KMS-11 (cell line): ENCODE data around the gene FLNA.
A peak's percentile ranks its signal among the peaks of the same experiment; 100 is the strongest.

Experiments used
- H2AFZ ChIP-seq: fragments of 200-600 bp; sonication (generic); 2 replicates; pipeline ENCODE4 v1.6.1; 2016; ENCODE audit warnings: antibody characterized with exemption, mixed run types, low read depth
- H3K27ac ChIP-seq: fragments of 200-600 bp; sonication (generic); 2 replicates; pipeline ENCODE4 v1.6.1; 2016; ENCODE audit warnings: mild to moderate bottlenecking, mixed run types
- H3K27me3 ChIP-seq: fragments of 200-600 bp; sonication (generic); 2 replicates; pipeline ENCODE4 v1.6.1; 2017; ENCODE audit warnings: mild to moderate bottlenecking, low read depth, mixed run types, moderate library complexity; ENCODE audit not compliant: insufficient read depth
- H3K36me3 ChIP-seq: fragments of 200-600 bp; sonication (generic); 2 replicates; pipeline ENCODE4 v1.6.1; 2017; ENCODE audit warnings: mild to moderate bottlenecking, mixed run types; ENCODE audit not compliant: insufficient read depth
- H3K4me1 ChIP-seq: fragments of 200-600 bp; sonication (generic); 2 replicates; pipeline ENCODE4 v1.6.1; 2016; ENCODE audit warnings: mild to moderate bottlenecking, low read depth, mixed run types; ENCODE audit not compliant: poor library complexity, severe bottlenecking
- H3K4me2 ChIP-seq: fragments of 200-600 bp; sonication (generic); 2 replicates; pipeline ENCODE4 v1.7.0; 2016; ENCODE audit warnings: mild to moderate bottlenecking, mixed run types
- H3K4me3 ChIP-seq: fragments of 200-600 bp; sonication (generic); IDR thresholded peaks from 2 replicates; pipeline ENCODE4 v1.6.1; 2017; ENCODE audit warnings: low read depth, low read length, mixed read lengths; ENCODE audit not compliant: insufficient read depth
- H3K79me2 ChIP-seq: fragments of 200-600 bp; sonication (generic); 2 replicates; pipeline ENCODE4 v1.6.1; 2016; ENCODE audit warnings: low read depth, mixed run types; ENCODE audit not compliant: insufficient read depth
- H3K9ac ChIP-seq: fragments of 200-600 bp; sonication (generic); 2 replicates; pipeline ENCODE4 v1.6.1; 2016; ENCODE audit warnings: mild to moderate bottlenecking, mixed run types
- H4K20me1 ChIP-seq: fragments of 200-600 bp; sonication (generic); 2 replicates; pipeline ENCODE4 v1.6.1; 2016; ENCODE audit warnings: mild to moderate bottlenecking, mixed run types; ENCODE audit not compliant: insufficient read depth
- TF ChIP-seq, protein P1 (sequence below): fragments of 200-600 bp; sonication (generic); conservative IDR thresholded peaks from 2 replicates; pipeline ENCODE4 v1.6.1; 2017; ENCODE audit warnings: low read depth, mild to moderate bottlenecking, antibody characterized with exemption, low read length, moderate library complexity, mixed read lengths

The FLNA gene

DNA sequence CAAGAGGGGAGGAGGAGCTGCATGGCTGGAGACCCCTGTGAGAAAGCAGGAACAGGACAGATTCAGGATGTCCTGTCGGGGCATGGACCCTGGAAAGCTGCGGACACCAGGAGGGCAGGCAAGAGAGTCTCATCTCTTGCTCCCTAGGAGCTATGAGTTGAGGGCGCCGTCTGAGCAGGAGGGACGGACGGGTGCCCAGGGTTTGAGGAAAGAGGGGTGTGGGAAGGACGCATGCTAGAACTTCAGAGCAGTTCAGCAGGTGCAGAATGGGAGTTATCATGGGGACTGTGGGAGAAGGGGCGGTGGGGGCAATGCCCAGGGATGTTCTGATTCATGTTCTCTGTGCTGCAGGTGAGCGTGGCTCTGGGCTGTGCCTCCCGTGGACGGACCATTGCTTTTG lies 54.0 kb downstream of the FLNA start:
- H3K4me1 ChIP-seq: peaks cover 10% of the 10 kb centered on the region
- peaks cover 1% of the 10 kb centered on the region; the same call in 1 of the 2 replicates for H3K27me3 ChIP-seq
- H3K4me3 ChIP-seq: no peak overlapping the region
- H3K79me2 ChIP-seq: no peaks in the 10 kb centered on the region
- H3K36me3 ChIP-seq: no peaks in the 10 kb centered on the region
- H3K4me2 ChIP-seq: no peak overlapping the region
- TF ChIP-seq, protein P1, sequence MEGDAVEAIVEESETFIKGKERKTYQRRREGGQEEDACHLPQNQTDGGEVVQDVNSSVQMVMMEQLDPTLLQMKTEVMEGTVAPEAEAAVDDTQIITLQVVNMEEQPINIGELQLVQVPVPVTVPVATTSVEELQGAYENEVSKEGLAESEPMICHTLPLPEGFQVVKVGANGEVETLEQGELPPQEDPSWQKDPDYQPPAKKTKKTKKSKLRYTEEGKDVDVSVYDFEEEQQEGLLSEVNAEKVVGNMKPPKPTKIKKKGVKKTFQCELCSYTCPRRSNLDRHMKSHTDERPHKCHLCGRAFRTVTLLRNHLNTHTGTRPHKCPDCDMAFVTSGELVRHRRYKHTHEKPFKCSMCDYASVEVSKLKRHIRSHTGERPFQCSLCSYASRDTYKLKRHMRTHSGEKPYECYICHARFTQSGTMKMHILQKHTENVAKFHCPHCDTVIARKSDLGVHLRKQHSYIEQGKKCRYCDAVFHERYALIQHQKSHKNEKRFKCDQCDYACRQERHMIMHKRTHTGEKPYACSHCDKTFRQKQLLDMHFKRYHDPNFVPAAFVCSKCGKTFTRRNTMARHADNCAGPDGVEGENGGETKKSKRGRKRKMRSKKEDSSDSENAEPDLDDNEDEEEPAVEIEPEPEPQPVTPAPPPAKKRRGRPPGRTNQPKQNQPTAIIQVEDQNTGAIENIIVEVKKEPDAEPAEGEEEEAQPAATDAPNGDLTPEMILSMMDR: no peak
- no peak overlapping the region for H3K27ac ChIP-seq
- no peak overlapping the region for H2AFZ ChIP-seq
- no peaks in the 10 kb centered on the region for H4K20me1 ChIP-seq
- H3K9ac ChIP-seq: no peak overlapping the region

DNA sequence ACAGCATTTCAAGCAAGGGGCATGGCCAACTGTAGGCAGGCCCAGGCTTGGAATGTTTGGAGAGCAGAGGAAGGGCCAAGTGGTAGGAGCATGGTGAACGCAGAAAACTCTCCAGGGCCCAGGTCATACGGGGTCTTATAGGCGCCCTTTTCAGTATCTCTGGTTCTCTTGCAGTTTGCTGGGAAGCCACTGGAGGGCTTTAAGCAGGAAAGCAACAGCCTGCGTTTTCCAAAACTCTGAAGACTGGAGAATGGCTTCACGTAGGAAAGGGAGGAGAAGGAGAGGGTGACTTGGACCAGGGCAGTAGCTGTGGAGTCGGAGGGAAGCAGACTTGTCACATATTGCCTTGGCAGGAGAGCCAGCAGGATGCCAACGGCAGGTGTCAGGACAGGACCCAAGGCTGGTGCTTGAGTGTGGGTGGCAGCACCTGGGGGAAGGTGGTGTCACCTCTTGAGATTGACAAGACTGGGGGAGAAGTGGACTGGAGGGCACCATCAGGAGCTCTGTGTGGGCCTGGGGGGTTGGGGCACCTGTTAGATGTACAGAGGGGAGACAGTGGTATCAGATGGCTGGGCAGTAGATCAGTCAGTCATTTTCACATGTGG lies 56.9 kb downstream of the FLNA start:
- no peak overlapping the region for H3K4me2 ChIP-seq
- no peaks in the 10 kb centered on the region for H3K27me3 ChIP-seq
- H3K4me1 ChIP-seq: peaks cover 10% of the 10 kb centered on the region
- H3K36me3 ChIP-seq: no peaks in the 10 kb centered on the region
- no peaks in the 10 kb centered on the region for H3K79me2 ChIP-seq
- H4K20me1 ChIP-seq: no peaks in the 10 kb centered on the region
- TF ChIP-seq, protein P1: peak; percentile 38; the same call in 1 of the 2 replicates
- no peak overlapping the region for H2AFZ ChIP-seq
- no peak overlapping the region for H3K27ac ChIP-seq
- H3K4me3 ChIP-seq: no peak overlapping the region
- no peak overlapping the region for H3K9ac ChIP-seq

DNA sequence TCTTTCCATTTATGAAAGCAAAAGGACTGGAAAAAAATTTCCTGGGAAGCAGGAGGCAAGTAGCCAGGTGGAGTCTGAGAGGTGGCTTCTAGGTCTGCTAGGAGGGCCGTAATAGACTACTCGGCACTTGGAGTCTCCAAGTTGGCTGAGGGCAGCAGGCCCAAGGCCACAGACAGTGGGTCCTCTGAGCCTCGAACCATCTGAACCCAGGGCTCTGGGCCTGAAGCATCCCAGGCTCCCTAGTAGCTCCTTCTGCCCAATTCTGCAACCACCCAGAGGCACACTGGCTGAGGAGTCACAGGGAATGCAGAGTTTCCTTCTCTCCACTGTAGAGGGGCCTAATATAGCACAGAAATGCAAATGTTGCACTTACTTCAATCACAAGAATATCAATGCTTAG lies 59.0 kb downstream of the FLNA start:
- Histone ChIP-seq H3K4me1 (no peaks in the 10 kb centered on the region), H3K79me2 (no peaks in the 10 kb centered on the region)
- TF ChIP-seq, protein P1: no peak

GRCh38 chrX:154313147-154313546 lies 61.3 kb downstream of the FLNA start:
- no peaks in the 10 kb centered on the region for H3K79me2 ChIP-seq
- H4K20me1 ChIP-seq: no peaks in the 10 kb centered on the region
- H3K9ac ChIP-seq: no peak overlapping the region
- TF ChIP-seq, protein P1: no peak
- no peak overlapping the region for H2AFZ ChIP-seq
- H3K4me2 ChIP-seq: no peak overlapping the region
- no peaks in the 10 kb centered on the region for H3K27me3 ChIP-seq
- H3K36me3 ChIP-seq: no peaks in the 10 kb centered on the region
- H3K4me1 ChIP-seq: no peaks in the 10 kb centered on the region
- H3K27ac ChIP-seq: no peak overlapping the region
- no peak overlapping the region for H3K4me3 ChIP-seq

More for the DNA sequence above, 59.0 kb downstream of the FLNA start:
- Histone ChIP-seq H3K4me2 (no peak overlapping the region), H3K27me3 (no peaks in the 10 kb centered on the region), H3K9ac (no peak overlapping the region), H3K36me3 (no peaks in the 10 kb centered on the region), H3K4me3 (no peak overlapping the region), H3K27ac (no peak overlapping the region), H4K20me1 (no peaks in the 10 kb centered on the region), H2AFZ (no peak overlapping the region)
